BE2C (cell line): Measurements from ENCODE around the gene CCRL2.
"Not testable (repeated sequence)": the region's sequence is repeated elsewhere in the genome, so short reads cannot be mapped to it uniquely, and the experiment has no call there.

Experiments
- DNase-seq: peaks from one replicate; pipeline ENCODE4 v3.0.0-alpha.2; 2020
- H3K27me3 ChIP-seq: fragments of 250-450 bp; sonication (Bioruptor Pico); 2 replicates; pipeline ENCODE4 v1.5.1; 2020; ENCODE audit warnings: mild to moderate bottlenecking
- H3K36me3 ChIP-seq: fragments of 250-450 bp; sonication (Bioruptor Pico); 2 replicates; pipeline ENCODE4 v1.5.1; 2020; ENCODE audit warnings: mild to moderate bottlenecking
- H3K4me1 ChIP-seq: fragments of 250-450 bp; sonication (Bioruptor Pico); 2 replicates; pipeline ENCODE4 v1.5.1; 2020
- H3K4me3 ChIP-seq: 2 replicates; pipeline ENCODE4 v1.5.1; 2011; ENCODE audit warnings: low read depth, low read length
- H3K9me3 ChIP-seq: fragments of 250-450 bp; sonication (Bioruptor Pico); 2 replicates; pipeline ENCODE4 v1.5.1; 2020
- CTCF ChIP-seq: IDR thresholded peaks from 2 replicates; pipeline ENCODE4 v1.5.1; 2012; ENCODE audit warnings: mild to moderate bottlenecking, low read depth, low read length

The CCRL2 gene

GRCh38 chr3:46386205-46386604 is 20.9 kb upstream of the CCRL2 start:
- H3K4me3 ChIP-seq = no peak overlapping the region
- DNase-seq = no peak
- no peak for TF ChIP-seq CTCF
- no peaks in the 10 kb centered on the region for H3K36me3 ChIP-seq
- no peaks in the 10 kb centered on the region for H3K27me3 ChIP-seq
- no peaks in the 10 kb centered on the region for H3K4me1 ChIP-seq
- no peaks in the 10 kb centered on the region for H3K9me3 ChIP-seq

DNA sequence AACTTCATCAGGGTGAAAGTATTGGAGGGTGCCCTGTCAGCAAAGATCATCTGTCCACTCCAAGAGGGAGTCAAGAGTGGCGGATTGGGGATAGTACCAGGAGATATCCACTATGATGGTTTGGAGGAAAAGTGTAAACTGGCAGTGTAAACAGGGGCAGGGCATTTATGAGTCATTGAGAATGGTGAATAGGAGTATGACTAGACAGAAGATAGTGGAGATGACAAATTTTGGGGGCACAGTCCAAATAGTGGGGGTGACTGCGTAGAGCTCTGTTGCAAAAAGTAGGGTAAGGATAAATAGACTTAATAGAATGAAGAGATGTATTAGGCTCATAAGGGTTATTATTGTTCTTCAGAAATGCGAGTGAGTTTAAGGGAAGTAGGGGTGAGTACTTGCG is 18.2 kb upstream of the CCRL2 start:
- not testable (repeated sequence) for H3K4me3 ChIP-seq, DNase-seq, H3K27me3 ChIP-seq, H3K4me1 ChIP-seq, H3K9me3 ChIP-seq, H3K36me3 ChIP-seq

DNA sequence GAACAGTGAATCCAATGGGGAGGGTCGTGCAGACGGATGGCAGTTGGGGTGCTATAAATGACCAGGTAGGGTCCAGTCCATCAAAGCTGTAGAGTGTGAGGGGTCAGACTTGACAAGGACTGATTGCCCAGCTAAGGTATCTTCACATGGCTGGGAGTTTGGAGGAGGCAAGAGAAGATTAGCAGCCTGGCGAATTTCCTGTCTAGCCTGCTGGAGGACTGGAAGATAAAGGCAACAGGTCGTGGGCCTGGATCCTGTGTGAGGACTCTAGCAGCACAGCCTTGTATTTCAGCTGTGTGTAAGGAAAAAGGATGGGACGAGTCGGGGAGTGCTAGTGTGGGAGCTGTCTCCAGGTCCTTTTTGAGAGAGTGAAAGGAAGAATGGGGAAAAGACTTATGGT is 17.8 kb upstream of the CCRL2 start:
- TF ChIP-seq CTCF = no peak

DNA sequence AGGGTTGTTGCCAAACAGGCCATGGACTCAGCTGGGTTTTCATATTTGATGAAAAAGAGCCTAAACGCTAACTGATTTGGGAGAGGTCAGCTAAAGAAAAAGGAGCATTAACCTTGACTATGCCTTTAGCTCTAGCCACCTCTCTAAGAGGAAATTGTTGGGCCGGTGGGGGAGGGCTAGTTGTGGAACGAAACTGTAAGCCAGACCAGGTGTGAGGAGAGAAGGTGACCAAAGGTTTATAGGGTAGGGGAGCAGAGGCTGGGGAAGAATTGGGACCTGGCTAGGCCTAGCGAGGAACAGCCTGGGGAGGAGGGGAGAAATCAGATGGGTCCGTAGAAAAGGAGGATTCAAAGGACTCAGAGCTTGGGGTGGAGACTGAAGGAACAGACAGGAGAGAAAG is 15.5 kb upstream of the CCRL2 start:
- not testable (repeated sequence) for H3K4me1 ChIP-seq, DNase-seq, H3K9me3 ChIP-seq, H3K36me3 ChIP-seq, H3K27me3 ChIP-seq, H3K4me3 ChIP-seq

More for the DNA sequence above, 17.8 kb upstream of the CCRL2 start:
- H3K4me3 ChIP-seq = no peak overlapping the region
- no peaks in the 10 kb centered on the region for H3K36me3 ChIP-seq
- H3K4me1 ChIP-seq = no peaks in the 10 kb centered on the region
- DNase-seq = no peak
- H3K27me3 ChIP-seq = no peaks in the 10 kb centered on the region
- H3K9me3 ChIP-seq = no peaks in the 10 kb centered on the region

GRCh38 chr3:46393011-46393410 is 14.0 kb upstream of the CCRL2 start:
- Histone ChIP-seq H3K4me1 (no peaks in the 10 kb centered on the region), H3K9me3 (no peaks in the 10 kb centered on the region), H3K36me3 (no peaks in the 10 kb centered on the region), H3K4me3 (no peak overlapping the region), H3K27me3 (no peaks in the 10 kb centered on the region)
- DNase-seq = no peak
- TF ChIP-seq CTCF = no peak

- DNase-seq = no peak
- no peaks in the 10 kb centered on the region for H3K27me3 ChIP-seq
- TF ChIP-seq CTCF = no peak
- H3K9me3 ChIP-seq = no peaks in the 10 kb centered on the region
- H3K4me1 ChIP-seq = no peaks in the 10 kb centered on the region
- no peak overlapping the region for H3K4me3 ChIP-seq
- no peaks in the 10 kb centered on the region for H3K36me3 ChIP-seq
These were observed 13.3 kb upstream of the CCRL2 start for GRCh38 chr3:46393554-46394434.

GRCh38 chr3:46395210-46395661 is 11.8 kb upstream of the CCRL2 start:
- no peaks in the 10 kb centered on the region for H3K27me3 ChIP-seq
- no peaks in the 10 kb centered on the region for H3K4me1 ChIP-seq
- no peaks in the 10 kb centered on the region for H3K9me3 ChIP-seq
- no peak for DNase-seq
- no peaks in the 10 kb centered on the region for H3K36me3 ChIP-seq
- no peak for TF ChIP-seq CTCF
- no peak overlapping the region for H3K4me3 ChIP-seq
